Stimulated activated CD4-positive, alpha-beta T cell treated with anti-CD3 and anti-CD28 coated beads, Interleukin-2, amount 100 ng/mL, for 4 hours (primary cell): ENCODE data around the gene HDLBP.

Experiments
- DNase-seq: peaks from one replicate; pipeline ENCODE4 v3.0.0-alpha.2; 2020; ENCODE audit warnings: low read depth

HDLBP gene

DNA sequence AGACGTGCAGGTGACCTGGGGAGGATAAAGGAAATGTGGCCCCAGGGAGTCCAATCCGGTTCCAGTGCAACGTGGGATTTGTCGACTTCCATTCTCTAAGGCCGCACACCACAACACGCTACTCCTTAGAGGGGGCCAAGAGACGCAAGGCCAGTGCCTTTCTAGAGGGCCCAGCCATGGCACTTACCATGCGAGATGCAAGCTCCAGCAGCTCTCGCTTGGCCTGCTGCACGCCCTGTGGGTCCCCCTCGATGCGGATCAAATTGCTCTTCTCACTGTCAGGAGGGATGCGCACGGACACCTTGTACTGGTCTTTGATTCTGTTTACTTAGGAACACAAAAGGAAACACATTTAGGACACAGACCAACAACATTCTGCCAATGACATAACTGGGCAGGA lies 65.8 kb downstream of the HDLBP start:
- no peak for DNase-seq

DNA sequence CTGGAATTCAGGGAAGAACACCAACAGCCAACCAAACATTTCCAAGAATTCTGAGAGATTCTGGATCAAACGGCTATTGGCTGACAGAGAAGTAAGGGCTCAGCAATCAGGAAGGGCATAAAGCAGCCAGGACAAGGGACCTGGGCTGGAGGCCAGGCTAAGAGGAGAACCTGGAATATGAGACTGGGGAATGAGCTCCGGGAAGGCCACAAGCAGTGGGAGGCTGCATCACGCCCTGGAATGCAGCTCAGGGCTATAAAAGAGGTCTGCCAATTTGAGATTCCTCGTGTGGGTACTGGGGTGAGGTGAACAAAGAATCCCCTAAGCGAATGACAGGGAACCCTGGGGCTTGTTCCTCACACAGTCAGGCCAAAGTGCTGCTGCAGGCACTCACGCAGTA lies 66.6 kb downstream of the HDLBP start:
- DNase-seq = no peak

DNA sequence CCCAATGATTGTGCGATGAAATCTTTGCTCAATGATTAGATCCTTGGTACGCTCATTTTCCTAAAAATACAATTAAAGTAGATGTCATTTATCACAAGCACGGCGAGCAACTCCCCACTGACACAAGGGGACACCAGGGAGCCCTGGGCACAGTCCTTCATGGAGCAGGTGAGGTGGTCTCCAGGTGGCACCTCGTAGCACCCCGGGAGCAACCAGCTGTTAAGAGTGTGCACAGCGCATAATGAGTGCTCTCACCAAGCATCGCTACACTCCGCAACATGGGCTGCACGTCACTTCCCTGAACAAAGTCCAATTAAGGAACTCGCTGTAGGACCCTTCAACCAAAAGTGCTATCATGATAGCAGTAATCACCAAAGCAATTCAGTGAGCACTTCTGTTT lies 67.2 kb downstream of the HDLBP start:
- no peak for DNase-seq

GRCh38 chr2:241244368-241244767 lies 71.1 kb downstream of the HDLBP start:
- no peak for DNase-seq

- no peak for DNase-seq
These were observed 73.2 kb downstream of the HDLBP start for GRCh38 chr2:241242306-241242705.

- DNase-seq = no peak
These were observed 73.8 kb downstream of the HDLBP start for GRCh38 chr2:241241669-241242068.

GRCh38 chr2:241240320-241241004 lies 75.0 kb downstream of the HDLBP start:
- no peak for DNase-seq

GRCh38 chr2:241239552-241240202 lies 75.8 kb downstream of the HDLBP start:
- no peak for DNase-seq

DNA sequence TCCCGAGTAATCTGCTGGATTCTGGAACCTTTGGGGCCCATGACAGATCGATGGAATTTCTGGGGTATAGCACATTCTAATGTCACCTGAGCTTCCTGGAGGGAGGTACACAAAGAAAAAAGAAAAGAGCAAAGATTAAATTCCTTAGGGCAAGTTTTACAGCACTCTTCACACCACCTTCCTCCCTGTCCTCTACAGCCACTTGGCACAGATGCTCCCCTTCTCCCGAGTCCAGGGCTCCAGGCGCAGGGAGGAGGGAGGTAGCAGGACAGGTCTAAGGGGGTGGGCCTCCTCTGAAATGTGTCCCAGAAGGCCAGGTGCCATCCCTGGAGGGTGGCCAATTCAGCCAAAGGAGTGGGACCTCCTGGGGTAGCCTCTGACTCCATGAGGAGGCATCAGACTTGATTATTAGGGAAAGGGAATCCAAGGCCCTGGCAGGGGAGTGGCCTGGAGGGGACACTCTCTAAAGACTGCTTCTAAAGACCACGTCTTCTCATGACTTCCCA lies 76.7 kb downstream of the HDLBP start:
- no peak for DNase-seq

GRCh38 chr2:241237949-241238371 lies 77.5 kb downstream of the HDLBP start:
- DNase-seq = no peak

- DNase-seq = no peak
These were observed 78.4 kb downstream of the HDLBP start for GRCh38 chr2:241237047-241237446.

DNA sequence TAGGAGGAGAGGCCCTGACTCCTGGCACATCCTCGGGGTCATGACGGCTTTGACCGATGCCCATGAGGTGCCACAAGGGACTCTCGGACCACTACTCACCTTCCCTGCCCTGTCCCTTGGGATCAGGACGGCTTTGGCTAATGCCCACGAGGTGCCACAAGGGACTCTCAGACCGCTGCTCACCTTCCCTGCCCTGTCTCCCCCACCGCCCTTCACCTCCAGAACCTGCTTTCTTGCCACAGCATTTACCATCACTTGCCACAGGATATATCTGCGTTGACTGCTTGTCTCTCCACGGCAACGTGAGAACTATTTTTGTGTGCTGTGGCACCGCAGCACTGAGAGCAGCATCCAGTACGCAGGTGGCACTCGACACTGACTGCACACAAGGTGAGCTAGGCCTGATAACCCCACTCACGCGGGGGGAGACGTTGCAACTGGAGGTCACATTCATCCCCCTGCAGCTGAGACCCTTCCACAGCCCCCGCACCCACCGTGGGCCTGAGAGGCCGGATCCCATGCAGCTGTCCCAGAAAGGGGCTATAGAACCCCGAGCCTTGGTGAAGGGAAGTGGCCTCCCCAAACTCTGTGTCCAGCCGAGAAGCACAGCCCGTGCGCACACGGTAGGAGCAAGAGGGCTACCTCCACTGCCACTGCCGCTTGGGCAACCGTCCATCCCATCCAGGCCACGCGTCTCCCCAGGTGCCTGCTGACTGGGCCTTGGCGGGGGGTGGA lies 79.4 kb downstream of the HDLBP start:
- DNase-seq = no peak

GRCh38 chr2:241234962-241235740 lies 80.3 kb downstream of the HDLBP start:
- no peak for DNase-seq

DNA sequence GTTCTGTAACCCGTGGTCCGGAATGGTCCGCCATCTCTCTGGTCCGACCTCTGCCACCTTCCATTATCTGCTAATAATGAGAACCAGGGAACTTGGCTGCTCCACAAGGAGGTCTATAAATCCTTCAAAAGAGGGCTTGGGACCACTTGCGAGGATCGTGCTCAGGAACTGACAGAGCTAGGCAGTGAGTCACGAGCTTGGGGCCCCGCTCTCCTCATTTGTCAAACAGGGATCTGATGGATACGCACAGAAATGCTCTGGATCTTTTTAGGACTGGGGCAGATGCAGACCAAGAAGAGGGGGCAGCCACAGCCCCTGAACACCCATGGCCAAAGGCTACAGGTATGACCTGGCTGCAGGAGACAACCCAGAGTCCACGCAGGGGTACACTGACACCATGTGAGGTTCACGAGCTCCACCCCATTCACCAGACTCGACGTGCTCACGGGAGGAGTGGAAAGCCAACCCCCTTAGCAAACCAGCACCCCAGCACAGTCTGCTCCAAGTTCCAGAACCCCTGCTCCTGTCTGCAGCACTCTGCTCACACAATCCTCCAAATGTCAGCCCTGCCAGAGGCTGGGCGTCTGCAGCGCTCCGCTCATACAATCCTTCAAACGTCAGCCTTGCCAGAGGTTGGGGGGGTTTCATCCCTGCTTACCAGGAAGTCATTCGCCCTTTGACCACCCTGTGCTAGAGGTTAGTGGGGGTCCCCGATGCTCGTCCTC lies 81.2 kb downstream of the HDLBP start:
- DNase-seq = no peak

DNA sequence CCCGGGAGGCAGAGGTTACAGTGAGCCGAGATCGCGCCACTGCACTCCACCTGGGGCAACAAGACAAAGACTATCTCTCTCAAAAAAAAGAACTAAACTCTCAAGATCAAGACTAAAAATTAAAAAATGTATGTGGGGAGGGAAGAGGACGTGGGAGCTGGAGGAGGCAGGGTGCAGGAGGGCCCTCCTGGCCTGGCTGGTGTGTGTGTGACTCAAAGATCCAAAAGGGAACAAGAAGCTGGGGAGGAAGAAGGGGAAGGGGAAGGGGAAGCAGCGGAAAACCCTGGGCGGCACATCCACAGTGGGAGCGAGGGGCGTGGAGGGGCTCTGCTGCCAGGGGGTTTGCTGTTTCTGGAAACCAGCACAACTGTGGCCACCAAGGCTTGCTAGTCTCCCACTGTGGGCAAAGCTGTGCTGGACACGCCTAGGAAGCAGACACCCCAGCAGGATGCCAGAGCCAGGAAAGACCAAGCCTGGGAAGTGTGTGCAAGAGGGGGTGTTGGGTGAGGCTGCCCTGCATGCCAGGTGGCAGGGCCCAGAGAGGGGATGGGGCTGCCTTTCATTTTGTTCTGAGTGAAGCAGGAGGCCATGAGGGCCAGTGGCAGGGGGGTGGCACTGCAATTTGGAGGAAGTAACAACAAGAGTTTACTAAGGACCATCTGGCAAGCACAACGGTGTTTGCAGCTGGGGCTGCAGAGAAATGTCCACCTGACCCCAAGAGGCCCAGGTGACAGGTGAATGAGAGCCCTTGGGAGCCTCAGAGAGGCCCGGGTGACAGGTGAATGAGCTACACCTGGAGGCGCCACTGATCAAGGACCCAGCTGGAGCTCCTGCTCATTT lies 82.5 kb downstream of the HDLBP start:
- DNase-seq = no peak

DNA sequence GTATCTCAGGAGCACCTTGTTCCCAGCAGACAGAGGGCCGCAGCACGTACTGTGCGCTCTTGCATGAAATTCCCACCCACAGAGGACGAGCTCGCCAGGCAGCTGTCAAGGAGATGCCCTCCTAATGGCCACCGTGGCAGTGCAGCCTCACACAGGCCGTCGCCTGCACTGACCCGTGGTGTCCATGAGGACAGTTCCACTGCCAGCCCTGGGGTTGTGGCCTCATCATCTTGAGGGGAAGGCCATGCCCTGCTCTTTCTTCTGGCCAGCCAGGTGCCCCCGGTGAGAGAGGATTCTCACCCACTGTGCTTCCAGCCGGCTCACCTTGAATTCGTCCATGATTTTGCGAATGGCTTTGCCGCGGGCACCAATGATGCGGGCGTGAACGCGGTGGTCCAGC lies 85.0 kb downstream of the HDLBP start:
- no peak for DNase-seq

DNA sequence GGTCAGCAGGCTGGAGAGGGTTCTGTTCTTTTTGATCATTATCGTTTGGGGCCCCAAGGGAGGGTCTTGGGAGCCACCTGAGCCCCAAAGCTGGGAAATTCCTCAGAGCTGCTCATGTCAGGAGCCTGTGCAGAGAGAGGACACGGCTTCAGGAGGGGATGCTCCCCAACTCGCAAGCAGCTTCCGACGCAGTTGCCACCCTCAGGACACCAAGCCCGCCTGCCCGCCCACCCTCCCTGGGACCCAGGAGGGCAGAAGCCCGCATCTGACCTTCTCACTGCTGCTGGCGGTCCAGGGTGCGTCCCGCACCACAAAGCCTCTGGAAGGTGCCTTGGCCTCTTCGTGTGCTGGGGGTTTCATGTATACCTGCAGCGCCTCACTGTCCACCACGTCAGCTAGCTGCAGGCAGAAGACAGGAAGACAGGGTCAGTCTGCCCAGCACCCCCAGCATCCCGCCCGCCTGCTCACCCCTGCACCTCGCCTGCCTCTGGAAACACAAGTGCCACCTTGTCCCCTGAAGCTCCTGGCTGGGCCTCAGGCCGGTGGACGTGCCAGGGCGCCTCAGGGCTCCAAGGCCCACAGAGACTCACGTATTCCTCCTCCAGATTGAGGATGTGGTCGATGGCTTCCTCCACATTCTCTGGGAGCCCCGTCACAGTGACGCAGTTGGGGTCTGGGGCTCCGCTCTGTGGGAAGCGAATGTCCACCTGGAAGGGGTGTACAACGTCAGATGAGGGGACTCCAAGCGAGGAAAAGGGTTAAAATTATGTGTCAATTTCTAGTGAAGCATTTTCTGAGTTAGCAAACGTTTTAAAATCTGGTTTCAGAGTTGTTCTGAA lies 85.7 kb downstream of the HDLBP start:
- DNase-seq = no peak

DNA sequence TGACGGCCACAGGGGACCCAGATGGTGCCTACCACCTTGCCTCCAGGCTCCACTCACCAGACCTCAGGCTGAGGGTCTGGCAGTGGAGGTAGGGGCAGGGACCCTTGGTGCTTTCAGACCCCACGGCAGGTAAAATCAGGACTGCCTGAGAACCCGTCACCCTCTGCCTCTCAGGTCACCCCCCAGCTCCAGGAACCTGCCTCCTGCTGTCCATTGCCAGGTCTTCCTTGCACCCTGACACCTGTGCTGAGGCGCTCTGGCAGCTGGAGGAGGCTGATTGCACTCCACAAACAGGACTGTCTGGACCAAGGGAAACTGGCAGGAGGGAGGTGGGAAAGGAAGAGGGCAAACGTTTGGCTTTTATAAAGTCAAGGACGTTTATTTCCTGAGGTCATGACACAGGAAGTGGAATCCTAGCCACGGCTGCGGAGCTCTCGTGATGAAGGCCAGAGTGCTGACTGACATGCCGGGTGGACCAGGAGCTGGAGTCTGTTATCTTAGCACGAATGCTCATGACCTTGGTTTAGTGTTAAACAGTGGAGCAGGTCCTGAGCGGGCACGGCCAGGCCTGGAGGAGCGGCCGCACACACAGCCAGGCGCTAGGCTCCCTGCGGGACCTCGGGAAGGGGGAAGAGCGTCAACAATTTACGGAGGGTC lies 86.5 kb downstream of the HDLBP start:
- DNase-seq = no peak
